C4-2B (cell line): ENCODE results near the gene THOC7.

Experiments
- ZFX ChIP-seq: fragments of 450-650 bp; IDR thresholded peaks from 2 replicates; pipeline ENCODE4 v1.6.1; 2017
- TF ChIP-seq, protein P1 (sequence below): fragments of 450-650 bp; conservative IDR thresholded peaks from 2 replicates; pipeline ENCODE4 v1.5.1; 2017; ENCODE audit warnings: mild to moderate bottlenecking

DNA sequence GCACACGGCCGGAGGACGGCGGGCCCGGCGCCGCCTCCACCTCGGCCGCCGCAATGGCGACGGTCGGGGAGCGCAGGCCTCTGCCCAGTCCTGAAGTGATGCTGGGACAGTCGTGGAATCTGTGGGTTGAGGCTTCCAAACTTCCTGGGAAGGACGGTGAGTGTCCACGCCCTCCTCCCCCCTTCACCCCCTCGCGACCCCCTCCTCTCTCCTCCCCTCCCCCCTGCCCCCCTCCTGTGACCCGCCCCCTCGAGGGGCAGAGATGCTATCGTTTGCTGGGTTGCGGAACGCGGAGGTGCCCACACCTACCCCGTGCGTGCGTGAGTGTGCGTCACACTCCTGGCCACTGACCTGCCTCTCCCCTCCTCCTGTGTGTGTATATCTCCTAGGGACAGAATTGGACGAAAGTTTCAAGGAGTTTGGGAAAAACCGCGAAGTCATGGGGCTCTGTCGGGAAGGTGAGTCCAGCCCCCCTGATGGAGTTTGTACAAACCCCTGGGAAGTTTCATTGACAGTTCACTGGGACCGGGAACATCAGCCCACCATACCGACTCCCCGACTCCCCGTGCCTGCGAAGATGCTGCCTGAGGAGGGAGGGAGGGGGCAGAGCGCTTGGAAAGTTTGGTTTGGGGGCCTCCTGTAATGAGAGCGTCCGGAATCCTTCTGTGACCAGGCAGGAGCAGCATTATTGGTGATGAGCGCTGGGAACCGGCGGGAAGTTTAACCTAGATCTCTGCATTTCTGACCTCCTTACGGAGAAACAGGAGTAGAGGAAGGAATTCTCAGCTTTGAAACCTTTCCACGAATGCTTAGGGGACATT is 49.4 kb upstream of the THOC7 start:
- TF ChIP-seq, protein P1, sequence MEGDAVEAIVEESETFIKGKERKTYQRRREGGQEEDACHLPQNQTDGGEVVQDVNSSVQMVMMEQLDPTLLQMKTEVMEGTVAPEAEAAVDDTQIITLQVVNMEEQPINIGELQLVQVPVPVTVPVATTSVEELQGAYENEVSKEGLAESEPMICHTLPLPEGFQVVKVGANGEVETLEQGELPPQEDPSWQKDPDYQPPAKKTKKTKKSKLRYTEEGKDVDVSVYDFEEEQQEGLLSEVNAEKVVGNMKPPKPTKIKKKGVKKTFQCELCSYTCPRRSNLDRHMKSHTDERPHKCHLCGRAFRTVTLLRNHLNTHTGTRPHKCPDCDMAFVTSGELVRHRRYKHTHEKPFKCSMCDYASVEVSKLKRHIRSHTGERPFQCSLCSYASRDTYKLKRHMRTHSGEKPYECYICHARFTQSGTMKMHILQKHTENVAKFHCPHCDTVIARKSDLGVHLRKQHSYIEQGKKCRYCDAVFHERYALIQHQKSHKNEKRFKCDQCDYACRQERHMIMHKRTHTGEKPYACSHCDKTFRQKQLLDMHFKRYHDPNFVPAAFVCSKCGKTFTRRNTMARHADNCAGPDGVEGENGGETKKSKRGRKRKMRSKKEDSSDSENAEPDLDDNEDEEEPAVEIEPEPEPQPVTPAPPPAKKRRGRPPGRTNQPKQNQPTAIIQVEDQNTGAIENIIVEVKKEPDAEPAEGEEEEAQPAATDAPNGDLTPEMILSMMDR: peak; percentile 9; the same call in 1 of the 2 replicates
- no peak for TF ChIP-seq ZFX
